Hematopoietic multipotent progenitor cell (in vitro differentiated cells): ENCODE results near the gene FRMPD4. TPM values are rescaled to one million over a fixed set of nuclear protein-coding genes. Genes with fewer than 3 reads are reported as not detected.
"Not testable (repeated sequence)": the region's sequence is repeated elsewhere in the genome, so short reads cannot be mapped to it uniquely, and the experiment has no call there.

Experiments used
- DNase-seq, 3 donors: peaks; one replicate each; pipeline ENCODE4 v3.0.0-alpha.2; 2011 to 2015; ENCODE audit warnings: low read depth in 2 of 3, low spot score in 2 of 3
- total RNA-seq: library from RNA; depleted of rRNA; stranded (reverse); fragments of >200 nt; gene quantifications from one replicate; pipeline ENCODE4 v1.2.3, GENCODE V29; 2012

The FRMPD4 gene
- total RNA-seq, 1 donor, result not detected

GRCh38 chrX:12494400-12495138 lies 356.3 kb downstream of the FRMPD4 start:
- DNase-seq, result no peak

GRCh38 chrX:12496343-12496742 lies 358.1 kb downstream of the FRMPD4 start:
- DNase-seq, result no peak

- DNase-seq, result no peak
These were observed 359.7 kb downstream of the FRMPD4 start for GRCh38 chrX:12497832-12498591.

- DNase-seq, result no peak
These were observed 366.9 kb downstream of the FRMPD4 start for GRCh38 chrX:12505127-12505526.

GRCh38 chrX:12515384-12515783 lies 377.1 kb downstream of the FRMPD4 start:
- DNase-seq, result not testable (repeated sequence)

GRCh38 chrX:12526306-12526705 lies 388.0 kb downstream of the FRMPD4 start:
- DNase-seq, result no peak

- not testable (repeated sequence) for DNase-seq
These were observed 399.8 kb downstream of the FRMPD4 start for GRCh38 chrX:12538096-12538495.

- DNase-seq, result peak in 1 of 3 donors; percentile 19
These were observed 404.0 kb downstream of the FRMPD4 start for GRCh38 chrX:12542251-12542650.

- no peak for DNase-seq
These were observed 410.1 kb downstream of the FRMPD4 start for GRCh38 chrX:12548341-12548740.

- peak in 1 of 3 donors; percentile 0 for DNase-seq
These were observed 410.5 kb downstream of the FRMPD4 start for GRCh38 chrX:12548746-12549145.

GRCh38 chrX:12554206-12554605 lies 415.9 kb downstream of the FRMPD4 start:
- DNase-seq, result no peak

GRCh38 chrX:12563121-12563520 lies 424.8 kb downstream of the FRMPD4 start:
- no peak for DNase-seq

GRCh38 chrX:12564221-12564620 lies 425.9 kb downstream of the FRMPD4 start:
- DNase-seq, result no peak

GRCh38 chrX:12567857-12568256 lies 429.6 kb downstream of the FRMPD4 start:
- DNase-seq, result peak in 1 of 3 donors; percentile 0

GRCh38 chrX:12570859-12571501 lies 432.7 kb downstream of the FRMPD4 start:
- DNase-seq, result no peak

GRCh38 chrX:12579311-12579710 lies 441.0 kb downstream of the FRMPD4 start:
- DNase-seq, result no peak

GRCh38 chrX:12580548-12580947 lies 442.3 kb downstream of the FRMPD4 start:
- no peak for DNase-seq

GRCh38 chrX:12581546-12581945 lies 443.3 kb downstream of the FRMPD4 start:
- no peak for DNase-seq

GRCh38 chrX:12582649-12583048 lies 444.4 kb downstream of the FRMPD4 start:
- DNase-seq, result no peak

GRCh38 chrX:12583543-12583942 lies 445.3 kb downstream of the FRMPD4 start:
- DNase-seq, result no peak

- DNase-seq, result no peak
These were observed 457.4 kb downstream of the FRMPD4 start for GRCh38 chrX:12595720-12596119.

- DNase-seq, result no peak
These were observed 471.8 kb downstream of the FRMPD4 start for GRCh38 chrX:12610079-12610478.
